PC-9 (cell line): ENCODE results near the gene RGS9. TPM values are rescaled to one million over a fixed set of nuclear protein-coding genes. Genes with fewer than 3 reads are reported as not detected.
A peak's percentile ranks its signal among the peaks of the same experiment; 100 is the strongest.

Experiments used
- BruUV-seq: library from RNA; stranded (reverse); fragments of 400-500 nt; replicated peaks from 2 replicates; lab custom pipeline; 2021; lab: Mats Ljungman, UMichigan
- CTCF ChIA-PET: fragments of 300-600 bp; sonication (Branson Sonifier 250); formaldehyde crosslinking; loops from one replicate; lab custom pipeline; 2022; ENCODE audit warnings: antibody characterized with exemption; lab: Charles Lee
- POLR2A ChIA-PET: fragments of 300-600 bp; sonication (Branson Sonifier 250); formaldehyde crosslinking; loops from one replicate; lab custom pipeline; 2022; ENCODE audit warnings: antibody characterized with exemption; ENCODE audit not compliant: unreplicated experiment; lab: Charles Lee
- DNase-seq, 2 experiments: peaks; one replicate each; pipeline versions ENCODE4 v3.0.0 to v3.0.0-alpha.2; 2015 to 2022; ENCODE audit warnings: mixed read lengths in 1 of 2
- H2AFZ ChIP-seq: fragments of 200-600 bp; sonication (generic); 2 replicates; pipeline ENCODE4 v1.8.1; 2017; ENCODE audit warnings: antibody characterized with exemption
- H3F3A ChIP-seq: fragments of 200-600 bp; sonication (generic); 2 replicates; pipeline ENCODE4 v1.8.1; 2017; ENCODE audit warnings: antibody characterized with exemption, mild to moderate bottlenecking, low read depth; ENCODE audit not compliant: insufficient read depth
- H3K27ac ChIP-seq: fragments of 200-600 bp; sonication (generic); 2 replicates; pipeline ENCODE4 v1.6.1; 2016; ENCODE audit warnings: mixed run types
- H3K27me3 ChIP-seq: fragments of 200-600 bp; sonication (generic); 2 replicates; pipeline ENCODE4 v1.6.1; 2016; ENCODE audit warnings: low read depth, mixed run types; ENCODE audit not compliant: insufficient read depth
- H3K36me3 ChIP-seq: fragments of 200-600 bp; sonication (generic); 2 replicates; pipeline ENCODE4 v1.6.1; 2016; ENCODE audit warnings: low read depth, mixed run types
- H3K4me1 ChIP-seq: fragments of 200-600 bp; sonication (generic); replicated peaks from 2 replicates; pipeline ENCODE4 v1.6.1; 2016; ENCODE audit warnings: mixed run types; ENCODE audit not compliant: insufficient read depth
- H3K4me2 ChIP-seq: fragments of 200-600 bp; sonication (generic); 2 replicates; pipeline ENCODE4 v1.6.1; 2017; ENCODE audit warnings: mixed run types
- H3K4me3 ChIP-seq: fragments of 200-600 bp; sonication (generic); 2 replicates; pipeline ENCODE4 v1.6.1; 2016; ENCODE audit warnings: mixed run types
- H3K79me2 ChIP-seq: fragments of 200-600 bp; sonication (generic); 2 replicates; pipeline ENCODE4 v1.6.1; 2017; ENCODE audit warnings: low read depth, mixed run types
- H3K9me2 ChIP-seq: fragments of 200-600 bp; sonication (generic); 2 replicates; pipeline ENCODE4 v1.8.1; 2017; ENCODE audit warnings: mild to moderate bottlenecking; ENCODE audit not compliant: insufficient read depth
- H3K9me3 ChIP-seq: fragments of 200-600 bp; sonication (generic); 2 replicates; pipeline ENCODE4 v1.8.1; 2016; ENCODE audit warnings: low read depth; ENCODE audit not compliant: insufficient read depth
- H4K20me1 ChIP-seq: fragments of 200-600 bp; sonication (generic); 2 replicates; pipeline ENCODE4 v1.8.1; 2017; ENCODE audit not compliant: insufficient read depth
- CTCF ChIP-seq: fragments of 200-600 bp; sonication (generic); conservative IDR thresholded peaks from 2 replicates; pipeline ENCODE4 v1.6.1; 2017; ENCODE audit warnings: mixed run types, antibody characterized with exemption, mild to moderate bottlenecking, moderate library complexity
- EZH2 ChIP-seq: fragments of 200-600 bp; sonication (generic); IDR thresholded peaks from 2 replicates; pipeline ENCODE4 v1.8.0; 2017; ENCODE audit warnings: antibody characterized with exemption, low read depth
- intact Hi-C: fragments of 100-400 bp; cut with micrococcal nuclease; formaldehyde crosslinking; loops from one replicate; pipeline ENCODE4 v1.10.0; 2022; ENCODE audit not compliant: unreplicated experiment
- total RNA-seq: library from RNA; stranded (reverse); gene quantifications from 2 replicates; pipeline ENCODE4 v1.2.3, GENCODE V29; 2021

Gene RGS9
- total RNA-seq, 1 experiment from 2014 or later = 6.1 TPM

- ChIA-PET POLR2A (no interaction called here), CTCF (no interaction called here)
- no TSS peak for BruUV-seq
- Histone ChIP-seq H3K4me1 (peaks cover 27% of the 10 kb centered on the region), H3K27me3 (no peaks in the 10 kb centered on the region), H3K4me2 (no peak overlapping the region), H3K4me3 (no peak overlapping the region), H4K20me1 (no peaks in the 10 kb centered on the region), H3K36me3 (no peaks in the 10 kb centered on the region), H3K27ac (no peak overlapping the region), H2AFZ (no peak overlapping the region), H3K79me2 (no peaks in the 10 kb centered on the region), H3F3A (peaks cover 23% of the 10 kb centered on the region), H3K9me3 (no peaks in the 10 kb centered on the region), H3K9me2 (no peaks in the 10 kb centered on the region)
- no peak for DNase-seq
- intact Hi-C loops = loop anchor here (10.0 kb wide), 1 partner anchor 416 kb away; no protein-coding TSS in a partner anchor
- TF ChIP-seq CTCF (no peak), EZH2 (no peak)
Measured at GRCh38 chr17:65190467-65191097, 53.4 kb downstream of the RGS9 start.

DNA sequence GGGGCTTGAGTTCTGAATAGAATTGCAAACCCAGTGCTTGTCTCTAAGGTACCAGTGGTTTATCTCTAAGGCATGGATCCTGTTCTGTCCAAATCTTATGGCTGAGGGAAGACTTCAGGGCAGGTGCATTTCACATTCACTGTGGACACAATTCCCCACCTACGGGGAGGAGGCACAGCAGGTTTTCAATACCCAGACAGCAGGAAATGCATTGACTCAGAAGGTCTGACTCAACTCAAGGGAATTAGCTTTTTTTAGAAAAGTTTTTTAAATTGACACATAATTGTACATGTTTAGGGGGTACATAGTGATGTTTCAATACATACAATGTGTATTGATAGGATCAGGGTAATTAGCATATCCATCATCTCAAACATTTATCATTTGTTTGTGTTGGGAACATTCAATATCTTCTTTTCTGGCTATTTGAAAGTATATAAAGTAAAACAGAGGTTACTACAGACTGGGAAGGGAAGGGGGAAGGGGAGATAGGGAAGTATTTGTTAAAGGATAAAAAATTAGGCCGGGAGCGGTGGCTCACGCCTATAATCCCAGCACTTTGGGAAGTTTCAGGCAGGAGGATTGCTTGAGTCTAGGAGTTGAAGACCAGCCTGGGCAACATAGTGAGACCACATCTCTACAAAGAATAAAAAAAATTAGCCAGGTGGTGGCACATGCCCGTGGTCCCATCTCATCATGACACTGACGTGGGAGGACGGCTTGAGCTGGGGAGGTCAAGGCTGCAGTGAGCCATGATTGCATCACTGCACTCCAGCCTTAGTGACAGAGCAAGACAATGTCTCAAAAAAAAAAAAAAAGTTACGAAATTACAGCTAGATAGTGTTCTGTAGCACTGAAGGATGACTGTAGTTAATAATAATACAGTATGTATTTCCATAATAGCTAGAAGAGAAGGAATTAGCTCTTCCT, 54.9 kb downstream of the RGS9 start:
- ChIA-PET POLR2A (interaction anchor here (0.6 to 0.7 kb wide), 2 partner anchors 441 to 651 kb away, joined by 3 to 4 read pairs; no protein-coding TSS in a partner anchor), CTCF (interaction anchor here (0.7 kb wide), 1 partner anchor 251 kb away, joined by 5 read pairs; no protein-coding TSS in a partner anchor)
- BruUV-seq = no TSS peak
- Histone ChIP-seq H3K27me3 (no peaks in the 10 kb centered on the region), H3K4me2 (peak overlapping the region; percentile 64), H2AFZ (peak overlapping the region; percentile 21; the same call in 1 of the 2 replicates), H3K27ac (peak overlapping the region; percentile 87), H4K20me1 (no peaks in the 10 kb centered on the region), H3K36me3 (no peaks in the 10 kb centered on the region), H3K4me3 (peak overlapping the region; percentile 9; the same call in 1 of the 2 replicates), H3K9me3 (no peaks in the 10 kb centered on the region), H3K4me1 (peaks cover 27% of the 10 kb centered on the region), H3K9me2 (no peaks in the 10 kb centered on the region), H3F3A (peaks cover 23% of the 10 kb centered on the region), H3K79me2 (no peaks in the 10 kb centered on the region)
- no peak for TF ChIP-seq CTCF
- TF ChIP-seq EZH2 = no peak
- peak; percentile 47 to 88 for DNase-seq
- intact Hi-C loops = loop anchor here (10.0 kb wide), 1 partner anchor 417 kb away; no protein-coding TSS in a partner anchor

GRCh38 chr17:65193305-65193704, 56.1 kb downstream of the RGS9 start:
- Histone ChIP-seq H3K27ac (peak overlapping the region; percentile 87; the same call in 1 of the 2 replicates), H3K36me3 (no peaks in the 10 kb centered on the region), H3K9me2 (no peaks in the 10 kb centered on the region), H3K4me2 (no peak overlapping the region), H3K9me3 (no peaks in the 10 kb centered on the region), H3F3A (peaks cover 23% of the 10 kb centered on the region), H4K20me1 (no peaks in the 10 kb centered on the region), H3K4me3 (no peak overlapping the region), H3K4me1 (peaks cover 27% of the 10 kb centered on the region), H2AFZ (no peak overlapping the region), H3K27me3 (no peaks in the 10 kb centered on the region), H3K79me2 (no peaks in the 10 kb centered on the region)
- CTCF ChIA-PET = no interaction called here
- no peak for DNase-seq
- POLR2A ChIA-PET = no interaction called here
- TF ChIP-seq EZH2 (no peak), CTCF (no peak)
- no TSS peak for BruUV-seq
- intact Hi-C loops = loop anchor here (10.0 kb wide), 1 partner anchor 419 kb away; no protein-coding TSS in a partner anchor
